GM18508 (cell line): Measurements from ENCODE around the gene TTC34.

Experiments
- ATAC-seq: cut with Tn5 transposase; IDR thresholded peaks from one replicate; pipeline ENCODE4 v1.9.1; 2021; ENCODE audit warnings: moderate number of reproducible peaks; ENCODE audit not compliant: insufficient read depth, unreplicated experiment

Gene TTC34

GRCh38 chr1:2595812-2596529 lies 205.5 kb downstream of the TTC34 start:
- ATAC-seq, result no peak

DNA sequence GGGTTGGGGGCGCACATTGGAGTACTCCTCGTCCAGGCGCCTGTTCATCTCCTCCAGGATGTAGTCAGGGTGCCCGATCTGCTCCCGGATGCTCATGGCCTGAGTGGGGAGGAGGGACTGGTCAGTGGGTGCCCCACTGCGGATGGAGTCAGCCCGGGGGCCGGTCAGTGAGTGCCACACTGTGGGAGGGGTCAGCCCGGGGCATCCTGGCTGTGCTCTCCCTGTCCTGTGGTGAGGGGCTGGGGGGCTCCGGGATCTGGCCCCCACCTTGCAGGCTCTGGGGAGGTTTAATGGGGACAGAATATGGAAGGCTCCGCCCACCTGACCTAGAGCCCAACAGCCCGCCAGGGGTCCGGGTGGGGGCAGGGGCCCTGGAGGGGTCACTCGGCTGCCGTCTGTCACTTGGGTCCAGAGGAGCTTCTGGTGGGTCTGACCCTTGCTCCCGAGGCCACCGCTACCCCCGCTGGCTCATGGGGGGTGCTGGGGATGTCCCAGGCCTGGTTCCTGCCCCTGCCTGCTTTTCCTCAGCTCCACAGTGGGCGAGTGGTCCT lies 206.2 kb downstream of the TTC34 start:
- no peak for ATAC-seq

- ATAC-seq, result no peak
Observed at GRCh38 chr1:2594641-2595131, 206.8 kb downstream of the TTC34 start.

DNA sequence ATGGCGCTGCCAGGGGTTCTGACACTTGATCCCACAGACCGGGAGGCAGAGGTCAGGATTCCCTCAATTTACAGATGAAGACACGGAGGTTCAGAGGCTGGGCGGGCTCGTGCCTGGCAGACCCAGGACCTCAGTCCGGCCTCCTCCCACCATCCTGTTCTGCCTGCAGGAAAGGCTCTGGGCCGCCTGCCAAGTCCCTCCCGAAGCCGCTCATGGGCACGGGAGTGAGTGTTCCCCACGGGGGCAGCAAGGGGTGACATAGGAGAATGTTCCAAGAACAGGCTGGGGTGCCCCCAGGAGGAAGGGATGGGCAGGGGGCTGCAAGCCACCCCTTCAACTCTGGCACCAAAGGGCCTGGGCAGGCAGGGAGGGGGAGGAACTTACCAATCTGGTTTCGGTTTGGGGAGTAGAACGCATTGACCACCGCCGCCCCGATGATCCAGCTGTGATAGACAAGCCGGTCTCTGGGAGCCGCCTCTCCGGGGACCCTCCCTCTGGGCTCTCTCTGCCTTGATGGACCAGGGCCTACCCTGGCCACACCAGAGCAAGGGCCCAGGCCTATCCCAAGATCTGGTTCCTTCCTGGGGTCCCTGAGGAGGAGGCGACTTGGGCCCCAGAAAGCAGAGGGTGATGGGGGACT lies 207.4 kb downstream of the TTC34 start:
- ATAC-seq, result no peak

- no peak for ATAC-seq
Observed at GRCh38 chr1:2593251-2593878, 208.1 kb downstream of the TTC34 start.

- no peak for ATAC-seq
Observed at GRCh38 chr1:2592672-2593071, 208.8 kb downstream of the TTC34 start.

DNA sequence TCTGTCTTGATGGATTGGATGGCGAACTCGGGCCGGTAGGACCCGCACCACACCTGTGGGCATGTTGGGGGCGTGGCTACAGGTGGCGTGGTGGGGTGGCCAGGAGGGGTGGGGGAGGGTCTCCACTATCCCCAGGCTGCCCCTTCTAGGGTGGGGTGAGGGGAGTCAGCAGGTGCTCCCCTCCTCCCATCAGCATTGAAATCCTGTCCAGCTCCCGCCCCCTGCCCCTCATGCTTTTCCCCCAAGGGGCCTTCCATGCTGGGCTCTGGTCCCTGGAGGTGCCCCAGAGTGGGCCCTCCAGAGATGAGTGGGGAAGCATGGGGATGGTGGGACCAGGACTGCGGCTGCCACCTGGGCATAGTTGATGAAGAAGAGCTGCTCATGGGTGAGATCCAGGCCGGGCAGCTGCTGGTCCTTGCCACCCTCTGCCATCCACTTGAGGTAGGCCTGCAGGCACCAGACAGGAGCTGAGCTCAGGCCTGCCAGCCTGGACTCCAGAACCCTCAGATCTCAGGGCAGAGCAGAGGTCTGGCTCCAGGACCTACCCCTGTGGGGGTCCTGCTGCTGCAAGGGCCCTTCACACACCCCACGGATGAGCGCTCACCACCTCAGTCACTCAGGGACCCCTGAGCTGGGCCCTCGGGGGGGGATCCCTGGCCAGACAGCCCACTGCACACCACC lies 209.8 kb downstream of the TTC34 start:
- no peak for ATAC-seq

DNA sequence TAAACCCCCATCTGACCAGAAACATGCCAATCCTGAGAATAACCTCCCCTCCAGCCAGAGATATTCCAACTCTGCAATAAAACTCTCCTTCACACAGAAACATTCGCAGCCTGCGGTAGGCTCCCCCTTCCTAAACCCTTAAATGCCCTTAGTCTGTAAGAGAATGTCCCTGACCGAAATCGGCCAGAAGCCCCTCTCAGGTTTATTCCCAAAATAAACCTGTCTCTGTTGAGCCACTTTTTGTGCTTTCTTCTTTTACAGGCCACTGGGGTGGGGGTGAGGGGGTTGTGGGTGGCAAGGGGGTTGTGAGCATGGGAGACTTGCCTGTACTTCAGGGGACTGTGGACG lies 210.3 kb downstream of the TTC34 start:
- no peak for ATAC-seq

- no peak for ATAC-seq
Observed at GRCh38 chr1:2590233-2591141, 211.0 kb downstream of the TTC34 start.

DNA sequence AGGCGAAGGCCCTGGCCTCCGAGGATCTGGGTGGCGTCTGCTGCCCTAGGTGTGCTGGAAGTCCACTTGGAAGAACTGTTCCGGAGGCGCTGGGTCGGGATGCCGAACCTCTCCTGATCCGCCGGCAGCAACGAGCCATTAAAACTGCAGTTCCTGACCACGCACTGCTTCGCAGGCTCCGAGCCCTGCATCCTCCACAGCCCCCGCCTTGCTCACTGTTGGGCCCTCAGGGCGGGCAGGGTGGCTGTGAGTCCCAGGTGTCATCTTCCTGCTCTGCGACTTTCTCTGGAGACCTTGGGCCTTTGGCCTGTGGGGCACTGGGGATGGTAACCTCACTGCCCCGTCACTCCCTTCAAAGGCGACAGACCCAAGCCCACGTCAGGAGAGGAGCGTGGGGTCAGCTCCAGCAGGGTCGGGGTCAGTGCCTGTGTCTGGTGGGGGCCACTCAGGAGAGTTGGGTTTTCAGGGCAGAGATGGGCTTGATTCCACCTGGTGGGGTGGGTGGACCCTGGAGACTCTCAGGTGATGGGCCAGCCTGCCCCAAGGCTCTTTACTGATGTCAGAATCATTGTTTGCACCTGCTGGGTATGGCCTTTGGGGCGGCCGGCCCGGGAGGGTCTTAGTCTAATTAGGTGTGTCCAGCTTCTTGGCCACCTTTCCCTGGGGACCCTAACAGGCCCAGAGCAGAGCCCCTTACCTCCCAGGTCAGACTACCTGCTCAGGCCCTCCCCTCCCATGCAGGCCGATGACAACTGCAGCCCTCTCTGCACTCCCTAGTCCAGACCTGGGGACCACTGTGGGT lies 211.9 kb downstream of the TTC34 start:
- ATAC-seq, result no peak

DNA sequence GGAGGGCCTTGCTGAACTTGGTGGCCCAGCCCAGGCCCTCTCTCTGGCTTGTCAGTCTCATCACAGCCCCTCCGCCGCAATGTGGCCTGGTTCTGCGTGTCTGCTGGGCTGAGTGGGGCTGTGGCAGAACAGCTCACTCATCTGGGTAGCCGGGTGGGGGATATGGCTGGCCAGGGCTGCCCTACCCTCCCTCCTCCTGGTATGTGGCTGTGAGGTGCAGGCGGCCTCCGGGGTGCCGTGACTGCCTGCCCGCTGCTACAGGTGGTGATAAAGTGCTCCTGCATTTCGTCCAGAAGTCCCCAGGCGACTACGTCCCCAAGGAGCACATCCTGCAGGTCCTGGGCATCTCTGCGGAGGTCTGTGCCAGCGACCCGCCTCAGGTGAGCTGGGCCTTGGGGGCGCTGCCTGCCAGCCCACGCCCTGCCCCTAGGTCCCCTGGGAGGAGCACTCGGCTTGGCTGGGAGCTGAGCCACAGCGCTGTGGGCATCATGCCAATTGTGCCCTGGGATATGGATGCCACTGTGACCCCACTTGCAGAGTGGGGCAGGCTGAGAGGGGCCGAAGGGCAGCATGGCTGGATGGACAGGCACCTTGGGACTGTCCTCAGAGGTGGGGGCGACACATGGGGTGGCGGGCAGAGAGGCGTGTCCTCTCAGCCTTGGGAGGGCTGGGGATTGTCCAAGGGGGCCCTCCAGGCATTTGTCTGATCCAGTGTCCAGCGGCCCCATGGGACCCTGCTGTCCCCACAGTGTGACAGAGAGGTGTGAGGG lies 212.6 kb downstream of the TTC34 start:
- ATAC-seq, result no peak

GRCh38 chr1:2587860-2588571 lies 213.5 kb downstream of the TTC34 start:
- no peak for ATAC-seq

DNA sequence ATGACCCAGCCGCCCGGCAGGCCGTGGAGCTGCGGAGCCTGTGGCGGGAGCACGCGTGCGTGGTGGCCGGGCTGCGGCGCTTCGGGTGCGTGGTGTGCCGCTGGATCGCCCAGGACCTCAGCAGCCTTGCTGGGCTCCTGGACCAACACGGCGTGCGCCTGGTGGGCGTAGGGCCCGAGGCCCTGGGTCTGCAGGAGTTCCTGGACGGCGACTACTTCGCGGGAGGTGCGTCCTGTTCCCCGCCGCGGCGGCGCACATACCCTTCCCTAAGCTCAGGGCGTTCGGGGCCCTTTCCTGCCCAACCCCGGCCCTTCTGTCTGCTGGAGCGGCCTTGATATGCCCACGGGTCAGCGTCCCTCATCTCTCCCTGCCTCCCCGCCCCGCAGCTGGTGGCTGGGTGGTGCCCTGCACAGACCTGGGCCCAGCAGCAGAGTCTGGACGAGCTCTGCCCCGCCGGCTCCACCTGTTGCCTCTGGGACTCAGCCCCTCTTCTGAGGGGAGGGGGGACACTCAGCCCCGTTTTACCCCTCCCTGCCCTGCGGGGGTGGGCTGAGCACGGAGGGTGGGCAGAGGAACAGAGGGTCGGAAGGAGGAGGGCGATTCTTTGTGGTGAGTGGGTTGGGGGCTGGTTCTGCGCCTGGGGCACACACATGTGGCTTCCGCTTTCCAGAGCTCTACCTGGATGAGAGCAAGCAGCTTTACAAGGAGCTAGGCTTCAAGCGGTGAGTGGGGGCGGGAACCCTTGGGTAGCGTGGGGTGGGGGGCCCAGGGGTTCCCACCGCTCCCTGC lies 214.2 kb downstream of the TTC34 start:
- ATAC-seq, result no peak

GRCh38 chr1:2586154-2587070 lies 215.1 kb downstream of the TTC34 start, which contains the start of gene PRXL2B:
TSS of gene PRXL2B (plus strand) at chr1:2586777. CDS start at chr1:2586886, 109 bp downstream.
- ATAC-seq, result no peak
